Measurements from ENCODE around the gene ADGRA1.

GRCh38 chr10:133072196-133072595 lies 15.5 kb upstream of the ADGRA1 start:
- TF ChIP-seq POLR2A (IDR thresholded peaks at IDR 0.05; ENCODE audit: low read length) (no peak), GATA1 (IDR thresholded peaks at IDR 0.05; ENCODE audit: low read depth, low read length) (no peak)
